Endothelial cell of umbilical vein (primary cell): ENCODE data around the gene MLLT1. TPM values are rescaled to one million over a fixed set of nuclear protein-coding genes. Genes with fewer than 3 reads are reported as not detected.

ENCODE experiments used
- BruUV-seq: library from RNA; stranded (reverse); fragments of 400-500 nt; replicated peaks from 2 replicates; lab custom pipeline; 2021; lab: Mats Ljungman, UMichigan
- CTCF ChIA-PET: fragments of 300-600, 350-600 bp; sonication (Branson Sonifier 250); formaldehyde crosslinking; loops from one replicate; lab custom pipeline; 2021; ENCODE audit warnings: antibody characterized with exemption, inconsistent platforms; lab: Charles Lee
- POLR2A ChIA-PET: fragments of 300-600, 350-600 bp; sonication (Branson Sonifier 250); formaldehyde crosslinking; loops from one replicate; lab custom pipeline; 2021; ENCODE audit warnings: antibody characterized with exemption, inconsistent platforms; lab: Charles Lee
- DNase-seq: peaks from one replicate; pipeline ENCODE4 v3.0.0-alpha.2; 2011; ENCODE audit warnings: low read depth, low spot score
- FAIRE-seq: peaks from 2 replicates; lab custom pipeline; 2011; peaks lifted over from hg19 to GRCh38; lab: Jason Lieb, UNC
- H2AFZ ChIP-seq: 2 replicates; pipeline ENCODE4 v1.6.0; 2012; ENCODE audit warnings: low read depth, low read length, control low read depth, inconsistent platforms
- H3K27ac ChIP-seq: 2 replicates; pipeline ENCODE4 v1.5.1; 2011; ENCODE audit warnings: low read depth, mild to moderate bottlenecking, control low read depth, low read length, moderate library complexity; ENCODE audit not compliant: insufficient read depth
- H3K27me3 ChIP-seq, 2 experiments: 2 replicates each; pipeline versions ENCODE4 v1.6.0 to v1.6.1; 2011; ENCODE audit warnings: low read length in 2 of 2, mixed read lengths in 1 of 2; ENCODE audit not compliant: control insufficient read depth in 2 of 2, insufficient read depth in 2 of 2
- H3K36me3 ChIP-seq, 2 experiments: 2 replicates in 1 of 2; 3 replicates in 1 of 2; pipeline ENCODE4 v1.5.1; 2011; ENCODE audit warnings: low read length in 2 of 2, mild to moderate bottlenecking in 1 of 2, moderate library complexity in 1 of 2; ENCODE audit not compliant: control insufficient read depth in 2 of 2, insufficient read depth in 2 of 2; ENCODE audit errors: extremely low read depth in 1 of 2
- H3K4me1 ChIP-seq: 3 replicates; pipeline ENCODE4 v1.5.1; 2011; ENCODE audit warnings: mild to moderate bottlenecking, low read length; ENCODE audit not compliant: control insufficient read depth, insufficient read depth; ENCODE audit errors: extremely low read depth
- H3K4me2 ChIP-seq: 2 replicates; pipeline ENCODE4 v1.6.1; 2011; ENCODE audit warnings: low read length, control low read depth, mixed read lengths; ENCODE audit not compliant: insufficient read depth
- H3K4me3 ChIP-seq, 3 experiments: fragments of 200-600 bp in 1 of 3; sonication (generic), shearing (Covaris generic) in 1 of 3; replicated peaks in 1 of 3; 2 replicates each; pipeline ENCODE4 v1.5.1; 2011 to 2016; ENCODE audit warnings: control low read depth in 3 of 3, low read length in 3 of 3, mild to moderate bottlenecking in 2 of 3, inconsistent platforms in 1 of 3, low read depth in 1 of 3, moderate library complexity in 1 of 3; ENCODE audit not compliant: insufficient read depth in 1 of 3
- H3K79me2 ChIP-seq: 2 replicates; pipeline ENCODE4 v1.6.0; 2012; ENCODE audit warnings: low read length, inconsistent platforms; ENCODE audit not compliant: control insufficient read depth, insufficient read depth
- H3K9ac ChIP-seq: replicated peaks from 2 replicates; pipeline ENCODE3; 2011; ENCODE audit warnings: low read length, control low read depth; ENCODE audit not compliant: insufficient read depth; ENCODE audit errors: extremely low read depth
- H3K9me1 ChIP-seq: replicated peaks from 3 replicates; pipeline ENCODE4 v1.6.0; 2011; ENCODE audit warnings: mild to moderate bottlenecking, low read length; ENCODE audit not compliant: control insufficient read depth, insufficient read depth; ENCODE audit errors: extremely low read depth
- H3K9me3 ChIP-seq: replicated peaks from 2 replicates; pipeline ENCODE4 v1.5.1; 2012; ENCODE audit warnings: low read length, inconsistent platforms; ENCODE audit not compliant: control insufficient read depth, insufficient read depth
- H4K20me1 ChIP-seq: replicated peaks from 2 replicates; pipeline ENCODE3; 2011; ENCODE audit warnings: mild to moderate bottlenecking, low read length; ENCODE audit not compliant: control insufficient read depth, insufficient read depth; ENCODE audit errors: extremely low read depth
- CTCF ChIP-seq, 2 donors: IDR thresholded peaks; 1 replicate in 1 of 2; 2 replicates in 1 of 2; pipeline ENCODE4 v1.5.1; 2011; ENCODE audit warnings: low read length in 2 of 2, mild to moderate bottlenecking in 2 of 2, moderate library complexity in 2 of 2, control low read depth in 1 of 2, inconsistent platforms in 1 of 2, low read depth in 1 of 2; ENCODE audit not compliant: insufficient read depth in 1 of 2; ENCODE audit errors: extremely low read depth in 1 of 2
- EZH2 ChIP-seq: IDR thresholded peaks from 2 replicates; pipeline ENCODE4 v1.6.1; 2012; ENCODE audit warnings: borderline replicate concordance, low read depth, mild to moderate bottlenecking, moderate library complexity, low read length, inconsistent platforms; ENCODE audit not compliant: severe bottlenecking
- FOS ChIP-seq: IDR thresholded peaks from 2 replicates; pipeline ENCODE4 v1.6.1; 2011; ENCODE audit warnings: mild to moderate bottlenecking, low read length, moderate library complexity, borderline replicate concordance; ENCODE audit not compliant: insufficient read depth
- GATA2 ChIP-seq: IDR thresholded peaks from 2 replicates; pipeline ENCODE4 v1.7.0; 2011; ENCODE audit warnings: low read depth, mild to moderate bottlenecking, moderate library complexity, mixed read lengths, low read length; ENCODE audit not compliant: insufficient read length, insufficient read depth
- JUN ChIP-seq: IDR thresholded peaks from 2 replicates; pipeline ENCODE4 v1.6.1; 2011; ENCODE audit warnings: borderline replicate concordance, low read depth; ENCODE audit not compliant: insufficient read length, insufficient read depth
- MAX ChIP-seq: IDR thresholded peaks from 2 replicates; pipeline ENCODE4 v1.6.1; 2011; ENCODE audit not compliant: insufficient read depth, insufficient read length
- MYC ChIP-seq: IDR thresholded peaks from one replicate; pipeline ENCODE4 v1.6.1; 2011; ENCODE audit warnings: mild to moderate bottlenecking, low read depth, low read length
- POLR2A ChIP-seq: IDR thresholded peaks from 2 replicates; pipeline ENCODE4 v1.6.1; 2012; ENCODE audit warnings: low read depth, mild to moderate bottlenecking, control low read depth, low read length
- POLR2AphosphoS5 ChIP-seq: IDR thresholded peaks from 2 replicates; pipeline ENCODE4 v1.6.1; 2012; ENCODE audit warnings: low read depth, mild to moderate bottlenecking, control low read depth, low read length, moderate library complexity; ENCODE audit not compliant: insufficient read depth
- dilution Hi-C: fragments of 300-500 bp; cut with MboI; formaldehyde crosslinking; loops from one replicate; pipeline ENCODE4 v1.15.0; 2019; ENCODE audit warnings: low sequenced_read_pairs; ENCODE audit not compliant: extremely low pct_ligation_motif_present
- intact Hi-C: fragments of 100-400 bp; cut with micrococcal nuclease; formaldehyde crosslinking; loops from one replicate; pipeline ENCODE4 v1.10.0; 2022
- polyA plus RNA-seq, 4 experiments: library from polyadenylated mRNA; depleted of rRNA in 3 of 4; stranded (reverse) in 3 of 4; unstranded in 1 of 4; fragments of >200 nt; gene quantifications; 2 replicates each; pipeline versions ENCODE4 v1.2.1 to v1.2.3, GENCODE V29; 2011 to 2012; ENCODE audit warnings: missing spikeins in 1 of 4
- total RNA-seq: library from RNA; stranded (reverse); gene quantifications from 2 replicates; pipeline ENCODE4 v1.2.3, GENCODE V29; 2021

The MLLT1 gene
- total and polyA plus RNA-seq, 2 donors (not counting 3 experiments of a cell fraction or from before 2014, with no cell fraction given): 43.9 to 84.8 TPM

- Histone ChIP-seq H3K27ac (no peak overlapping the region), H3K9ac (no peak overlapping the region), H4K20me1 (no peaks in the 10 kb centered on the region), H3K4me3 (no peak overlapping the region), H3K4me2 (no peak overlapping the region), H3K27me3 (peaks cover 0 to 2% of the 10 kb centered on the region in 2 experiments), H3K4me1 (no peaks in the 10 kb centered on the region), H2AFZ (no peak overlapping the region), H3K36me3 (no peaks in the 10 kb centered on the region), H3K9me3 (no peaks in the 10 kb centered on the region), H3K9me1 (no peaks in the 10 kb centered on the region), H3K79me2 (no peaks in the 10 kb centered on the region)
- FAIRE-seq: no peak
- TF ChIP-seq FOS (no peak), JUN (no peak), POLR2AphosphoS5 (no peak), MYC (no peak), GATA2 (no peak), MAX (no peak), POLR2A (no peak), EZH2 (no peak), CTCF (IDR thresholded peaks at IDR 0.05; ENCODE audit: extremely low read depth in 1 of 2, insufficient read depth in 1 of 2, low read depth in 1 of 2, low read length in 2 of 2) (no peak)
- POLR2A ChIA-PET: no interaction called here
- CTCF ChIA-PET: no interaction called here
- DNase-seq: no peak
- dilution Hi-C loops: no loop called here
- intact Hi-C loops: no loop called here
- no TSS peak for BruUV-seq
These were observed 45.8 kb upstream of the MLLT1 start for GRCh38 chr19:6325614-6326013.
